ENCODE measurements around the gene ENKUR.

The ENKUR gene

GRCh38 chr10:25015828-25016375 is at the start of gene ENKUR:
TSS of gene ENKUR (minus strand) at chr10:25016158. CDS start at chr10:25015936, 222 bp downstream.
- peak; percentile 82 to 83 for DNase-seq (ENCODE audit: low read depth in 2 of 2)

- no peak for DNase-seq (ENCODE audit: low read depth in 2 of 2)
Observed at GRCh38 chr10:25064401-25064800, 48.4 kb upstream of the ENKUR start.

- DNase-seq (ENCODE audit: low read depth in 2 of 2), result no peak
Observed at GRCh38 chr10:25063644-25064043, 47.7 kb upstream of the ENKUR start.

- DNase-seq (ENCODE audit: low read depth in 2 of 2), result no peak
Observed at GRCh38 chr10:25063157-25063556, 47.2 kb upstream of the ENKUR start.

- no peak for DNase-seq (ENCODE audit: low read depth in 2 of 2)
Observed at GRCh38 chr10:25061711-25062449, 45.9 kb upstream of the ENKUR start.

GRCh38 chr10:25061125-25061524 is 45.2 kb upstream of the ENKUR start:
- no peak for DNase-seq (ENCODE audit: low read depth in 2 of 2)

GRCh38 chr10:25059990-25060389 is 44.0 kb upstream of the ENKUR start:
- DNase-seq (ENCODE audit: low read depth in 2 of 2), result peak; percentile 53 to 63

GRCh38 chr10:25057886-25058285 is 41.9 kb upstream of the ENKUR start:
- DNase-seq (ENCODE audit: low read depth in 2 of 2), result no peak

GRCh38 chr10:25056726-25057125 is 40.8 kb upstream of the ENKUR start:
- DNase-seq (ENCODE audit: low read depth in 2 of 2), result no peak

GRCh38 chr10:25052012-25052411 is 36.1 kb upstream of the ENKUR start:
- no peak for DNase-seq (ENCODE audit: low read depth in 2 of 2)

GRCh38 chr10:25050402-25050801 is 34.4 kb upstream of the ENKUR start:
- DNase-seq (ENCODE audit: low read depth in 2 of 2), result no peak

GRCh38 chr10:25049966-25050365 is 34.0 kb upstream of the ENKUR start:
- no peak for DNase-seq (ENCODE audit: low read depth in 2 of 2)

GRCh38 chr10:25048450-25048849 is 32.5 kb upstream of the ENKUR start:
- DNase-seq (ENCODE audit: low read depth in 2 of 2), result no peak

- DNase-seq (ENCODE audit: low read depth in 2 of 2), result peak; percentile 44 to 47
Observed at GRCh38 chr10:25047591-25048301, 31.8 kb upstream of the ENKUR start.

- no peak for DNase-seq (ENCODE audit: low read depth in 2 of 2)
Observed at GRCh38 chr10:25047088-25047487, 31.1 kb upstream of the ENKUR start.

- no peak for DNase-seq (ENCODE audit: low read depth in 2 of 2)
Observed at GRCh38 chr10:25046641-25047040, 30.7 kb upstream of the ENKUR start.

- DNase-seq (ENCODE audit: low read depth in 2 of 2), result no peak
Observed at GRCh38 chr10:25039531-25039930, 23.6 kb upstream of the ENKUR start.

GRCh38 chr10:25038325-25038724 is 22.4 kb upstream of the ENKUR start:
- no peak for DNase-seq (ENCODE audit: low read depth in 2 of 2)

GRCh38 chr10:25036381-25036780 is 20.4 kb upstream of the ENKUR start:
- DNase-seq (ENCODE audit: low read depth in 2 of 2), result no peak

GRCh38 chr10:25029519-25029918 is 13.6 kb upstream of the ENKUR start:
- no peak for DNase-seq (ENCODE audit: low read depth in 2 of 2)

GRCh38 chr10:25028711-25029110 is 12.8 kb upstream of the ENKUR start:
- no peak for DNase-seq (ENCODE audit: low read depth in 2 of 2)

GRCh38 chr10:25026463-25026862 is 10.5 kb upstream of the ENKUR start:
- no peak for DNase-seq (ENCODE audit: low read depth in 2 of 2)

- no peak for DNase-seq (ENCODE audit: low read depth in 2 of 2)
Observed at GRCh38 chr10:25024528-25024927, 8.6 kb upstream of the ENKUR start.
